ENCODE results near the gene MEF2A.

DNA sequence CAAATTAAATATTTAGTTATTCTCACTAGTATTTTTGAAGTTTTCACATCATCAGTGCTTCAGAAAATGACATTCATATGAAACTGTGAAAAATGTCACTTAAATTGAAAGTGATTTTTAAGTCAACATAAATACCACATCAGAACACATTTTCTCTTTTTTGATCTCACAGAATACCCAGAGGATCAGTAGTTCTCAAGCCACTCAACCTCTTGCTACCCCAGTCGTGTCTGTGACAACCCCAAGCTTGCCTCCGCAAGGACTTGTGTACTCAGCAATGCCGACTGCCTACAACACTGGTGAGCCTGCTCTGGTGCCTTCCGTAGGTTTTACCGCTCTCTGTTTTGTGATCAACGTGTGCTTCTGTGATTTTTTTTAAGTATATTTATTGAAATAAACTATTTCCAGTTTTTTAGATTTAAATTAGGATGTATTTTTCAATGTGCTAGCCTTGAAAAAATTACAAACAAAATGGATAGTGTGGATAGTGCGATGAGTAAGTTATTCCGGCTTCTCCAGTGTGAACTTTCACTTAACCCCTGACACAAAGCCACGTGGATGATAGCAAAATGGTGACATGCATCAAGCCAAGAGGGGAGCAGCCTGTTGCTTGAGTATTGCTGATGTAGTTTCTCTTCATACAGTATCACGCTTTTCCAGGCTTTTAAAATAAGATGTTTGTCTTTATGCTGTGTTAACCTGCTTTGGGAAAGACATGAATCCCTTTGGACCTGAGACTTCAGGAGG lies 140.9 kb downstream of the MEF2A start:
- TF ChIP-seq, protein P1, sequence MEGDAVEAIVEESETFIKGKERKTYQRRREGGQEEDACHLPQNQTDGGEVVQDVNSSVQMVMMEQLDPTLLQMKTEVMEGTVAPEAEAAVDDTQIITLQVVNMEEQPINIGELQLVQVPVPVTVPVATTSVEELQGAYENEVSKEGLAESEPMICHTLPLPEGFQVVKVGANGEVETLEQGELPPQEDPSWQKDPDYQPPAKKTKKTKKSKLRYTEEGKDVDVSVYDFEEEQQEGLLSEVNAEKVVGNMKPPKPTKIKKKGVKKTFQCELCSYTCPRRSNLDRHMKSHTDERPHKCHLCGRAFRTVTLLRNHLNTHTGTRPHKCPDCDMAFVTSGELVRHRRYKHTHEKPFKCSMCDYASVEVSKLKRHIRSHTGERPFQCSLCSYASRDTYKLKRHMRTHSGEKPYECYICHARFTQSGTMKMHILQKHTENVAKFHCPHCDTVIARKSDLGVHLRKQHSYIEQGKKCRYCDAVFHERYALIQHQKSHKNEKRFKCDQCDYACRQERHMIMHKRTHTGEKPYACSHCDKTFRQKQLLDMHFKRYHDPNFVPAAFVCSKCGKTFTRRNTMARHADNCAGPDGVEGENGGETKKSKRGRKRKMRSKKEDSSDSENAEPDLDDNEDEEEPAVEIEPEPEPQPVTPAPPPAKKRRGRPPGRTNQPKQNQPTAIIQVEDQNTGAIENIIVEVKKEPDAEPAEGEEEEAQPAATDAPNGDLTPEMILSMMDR (IDR thresholded peaks at IDR 0.05; ENCODE audit: low read length), result no peak
- no peak for TF ChIP-seq EZH2phosphoT487 (IDR thresholded peaks at IDR 0.05; ENCODE audit: low read length)
- no peak for TF ChIP-seq EZH2 (optimal IDR thresholded peaks at IDR 0.05; ENCODE audit: low read depth, low read length)
